HG03354 (cell line): Measurements from ENCODE around the gene UBXN6.

Experiments
- ATAC-seq: cut with Tn5 transposase; IDR thresholded peaks from one replicate; pipeline ENCODE4 v1.9.1; 2021; ENCODE audit warnings: mild to moderate bottlenecking; ENCODE audit not compliant: unreplicated experiment, poor library complexity, severe bottlenecking

UBXN6 gene

GRCh38 chr19:4464815-4465581 is 7.4 kb upstream of the UBXN6 start:
- ATAC-seq: no peak

- ATAC-seq: peak; percentile 8
Measured at GRCh38 chr19:4456843-4457653, 546 bp downstream of the UBXN6 start.

GRCh38 chr19:4456476-4456842 is 1.1 kb downstream of the UBXN6 start:
- no peak for ATAC-seq

- no peak for ATAC-seq
Measured at GRCh38 chr19:4455719-4456475, 1.7 kb downstream of the UBXN6 start.

- no peak for ATAC-seq
Measured at GRCh38 chr19:4454747-4455718, 2.6 kb downstream of the UBXN6 start.

GRCh38 chr19:4453232-4454179 is 4.1 kb downstream of the UBXN6 start:
- no peak for ATAC-seq

- no peak for ATAC-seq
Measured at GRCh38 chr19:4452230-4452990, 5.2 kb downstream of the UBXN6 start.

- ATAC-seq: no peak
Measured at GRCh38 chr19:4449639-4450028, 8.0 kb downstream of the UBXN6 start.

GRCh38 chr19:4449022-4449638 is 8.5 kb downstream of the UBXN6 start:
- no peak for ATAC-seq

GRCh38 chr19:4448147-4448985 is 9.2 kb downstream of the UBXN6 start:
- ATAC-seq: no peak

GRCh38 chr19:4447327-4448146 is 10.1 kb downstream of the UBXN6 start:
- ATAC-seq: no peak

- ATAC-seq: no peak
Measured at GRCh38 chr19:4446704-4447200, 10.8 kb downstream of the UBXN6 start.

GRCh38 chr19:4445963-4446703 is 11.5 kb downstream of the UBXN6 start:
- ATAC-seq: no peak
